HEK293 (cell line): Measurements from ENCODE around the gene TBC1D4.

Experiments used
- CTCF ChIA-PET: fragments of 350-600 bp; formaldehyde crosslinking; extraction: SDS; loops from one replicate; lab custom pipeline; 2021; ENCODE audit warnings: antibody characterized with exemption; lab: Yijun Ruan, JAX
- POLR2A ChIA-PET: fragments of 300-600 bp; formaldehyde crosslinking; extraction: SDS; loops from one replicate; lab custom pipeline; 2020; ENCODE audit warnings: antibody characterized with exemption, inconsistent platforms; lab: Yijun Ruan, JAX
- H3K27ac ChIP-seq: fragments of 200-500 bp; sonication (Bioruptor generic); 2 replicates; pipeline ENCODE4 v1.5.1; 2014; ENCODE audit warnings: low read depth, low read length, control low read depth, inconsistent platforms; ENCODE audit errors: extremely low read depth
- H3K36me3 ChIP-seq, 2 experiments: fragments of 200-500 bp in 1 of 2; sonication (Bioruptor generic) in 1 of 2; 1 replicate in 1 of 2; 2 replicates in 1 of 2; pipeline ENCODE4 v1.5.1; 2014 to 2017; ENCODE audit warnings: inconsistent platforms in 2 of 2, low read length in 2 of 2; ENCODE audit not compliant: control insufficient read depth in 2 of 2, insufficient read depth in 1 of 2
- H3K4me1 ChIP-seq: fragments of 200-500 bp; sonication (Bioruptor generic); 2 replicates; pipeline ENCODE4 v1.5.1; 2014; ENCODE audit warnings: mild to moderate bottlenecking, low read length, inconsistent platforms; ENCODE audit not compliant: control insufficient read depth, insufficient read depth
- H3K4me3 ChIP-seq: 2 replicates; pipeline ENCODE4 v1.5.1; 2011; ENCODE audit warnings: low read depth, mild to moderate bottlenecking, control low read depth, low read length, moderate library complexity
- H3K9me3 ChIP-seq: fragments of 200-500 bp; sonication (Bioruptor generic); 2 replicates; pipeline ENCODE4 v1.5.1; 2014; ENCODE audit warnings: low read depth, low read length, inconsistent platforms; ENCODE audit not compliant: control insufficient read depth, insufficient read depth
- BCL11B ChIP-seq: fragments of 450-650 bp; formaldehyde crosslinking; IDR thresholded peaks from 2 replicates; pipeline ENCODE4 v1.5.1; 2016; ENCODE audit warnings: low read depth, missing biosample characterization, missing genetic modification characterization
- FEZF1 ChIP-seq: fragments of 450-650 bp; formaldehyde crosslinking; IDR thresholded peaks from 2 replicates; pipeline ENCODE4 v1.5.1; 2016; ENCODE audit warnings: missing biosample characterization, missing genetic modification characterization
- OSR2 ChIP-seq: fragments of 450-650 bp; formaldehyde crosslinking; IDR thresholded peaks from 2 replicates; pipeline ENCODE4 v1.5.1; 2016; ENCODE audit warnings: missing biosample characterization, missing genetic modification characterization
- REPIN1 ChIP-seq: fragments of 450-650 bp; formaldehyde crosslinking; IDR thresholded peaks from 2 replicates; pipeline ENCODE4 v1.5.1; 2017; ENCODE audit warnings: missing biosample characterization, missing genetic modification characterization, low read depth
- ZNF473 ChIP-seq: fragments of 450-650 bp; formaldehyde crosslinking; IDR thresholded peaks from 2 replicates; pipeline ENCODE4 v1.5.1; 2017; ENCODE audit warnings: missing biosample characterization, missing genetic modification characterization
- ZNF626 ChIP-seq: fragments of 450-650 bp; sonication (Bioruptor Pico); formaldehyde crosslinking; IDR thresholded peaks from 2 replicates; pipeline ENCODE4 v1.5.1; 2018; ENCODE audit warnings: missing biosample characterization, missing genetic modification characterization, inconsistent platforms
- ZSCAN4 ChIP-seq: fragments of 450-650 bp; formaldehyde crosslinking; IDR thresholded peaks from 2 replicates; pipeline ENCODE4 v1.5.1; 2017; ENCODE audit warnings: missing biosample characterization, missing genetic modification characterization
- TF ChIP-seq, protein P1 (sequence below): fragments of 450-650 bp; formaldehyde crosslinking; IDR thresholded peaks from 2 replicates; pipeline ENCODE4 v1.5.1; 2017; ENCODE audit warnings: missing biosample characterization, missing genetic modification characterization
- TF ChIP-seq, protein P2 (sequence below): fragments of 450-650 bp; formaldehyde crosslinking; IDR thresholded peaks from 2 replicates; pipeline ENCODE4 v1.5.1; 2016; ENCODE audit warnings: missing biosample characterization, missing genetic modification characterization
- TF ChIP-seq, protein P3 (sequence below): fragments of 450-650 bp; formaldehyde crosslinking; IDR thresholded peaks from 2 replicates; pipeline ENCODE4 v1.5.1; 2016; ENCODE audit warnings: missing biosample characterization, missing genetic modification characterization, borderline replicate concordance
- TF ChIP-seq, protein P4 (sequence below): fragments of 450-650 bp; formaldehyde crosslinking; IDR thresholded peaks from 2 replicates; pipeline ENCODE4 v1.5.1; 2017; ENCODE audit warnings: missing biosample characterization, mild to moderate bottlenecking, missing genetic modification characterization, moderate library complexity

TBC1D4 gene

DNA sequence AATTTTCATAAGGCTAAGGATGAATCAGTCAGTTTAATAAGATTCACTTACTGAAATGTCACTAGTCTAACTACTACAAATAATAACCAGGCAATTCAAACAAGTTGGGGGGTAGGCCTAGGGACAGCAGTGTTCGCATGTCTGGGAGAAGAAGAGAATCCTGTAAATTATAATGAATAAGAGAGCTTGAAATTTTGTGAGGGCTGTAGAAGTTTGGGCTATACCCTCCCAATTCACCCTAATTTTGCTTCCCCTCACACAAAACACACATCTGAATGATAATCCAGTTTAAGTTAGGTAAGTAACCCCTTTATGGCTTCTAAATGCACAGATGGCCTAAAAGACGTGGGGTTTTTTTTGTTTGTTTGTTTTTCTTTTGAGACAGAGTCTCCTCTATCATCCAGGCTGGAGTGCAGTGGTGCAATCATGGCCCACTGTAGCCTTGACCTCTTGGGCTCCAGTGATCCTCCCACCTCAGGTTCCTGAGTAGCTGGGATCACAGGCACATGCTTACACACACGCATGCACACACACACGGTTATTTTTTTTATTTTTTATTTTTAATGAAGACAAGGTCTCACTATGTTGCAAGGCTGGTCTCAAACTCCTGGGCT, 69.9 kb downstream of the TBC1D4 start:
- ChIA-PET CTCF (interaction anchor here (0.6 kb wide), 1 partner anchor 67 kb away, joined by 4 read pairs; no protein-coding TSS in a partner anchor), POLR2A (no interaction called here)
- no peaks in the 10 kb centered on the region for H3K9me3 ChIP-seq
- H3K36me3 ChIP-seq, result no peaks in the 10 kb centered on the region
- H3K4me3 ChIP-seq, result no peak overlapping the region
- TF ChIP-seq OSR2 (tag by site-specific recombination) (no peak), FEZF1 (tag by site-specific recombination) (no peak), ZSCAN4 (tag by site-specific recombination) (no peak)
- TF ChIP-seq, protein P1, sequence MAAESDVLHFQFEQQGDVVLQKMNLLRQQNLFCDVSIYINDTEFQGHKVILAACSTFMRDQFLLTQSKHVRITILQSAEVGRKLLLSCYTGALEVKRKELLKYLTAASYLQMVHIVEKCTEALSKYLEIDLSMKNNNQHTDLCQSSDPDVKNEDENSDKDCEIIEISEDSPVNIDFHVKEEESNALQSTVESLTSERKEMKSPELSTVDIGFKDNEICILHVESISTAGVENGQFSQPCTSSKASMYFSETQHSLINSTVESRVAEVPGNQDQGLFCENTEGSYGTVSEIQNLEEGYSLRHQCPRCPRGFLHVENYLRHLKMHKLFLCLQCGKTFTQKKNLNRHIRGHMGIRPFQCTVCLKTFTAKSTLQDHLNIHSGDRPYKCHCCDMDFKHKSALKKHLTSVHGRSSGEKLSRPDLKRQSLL (tag by site-specific recombination), result peak; percentile 70; the same call in 1 of the 2 replicates
- no peak overlapping the region for H3K27ac ChIP-seq
- no peaks in the 10 kb centered on the region for H3K4me1 ChIP-seq

DNA sequence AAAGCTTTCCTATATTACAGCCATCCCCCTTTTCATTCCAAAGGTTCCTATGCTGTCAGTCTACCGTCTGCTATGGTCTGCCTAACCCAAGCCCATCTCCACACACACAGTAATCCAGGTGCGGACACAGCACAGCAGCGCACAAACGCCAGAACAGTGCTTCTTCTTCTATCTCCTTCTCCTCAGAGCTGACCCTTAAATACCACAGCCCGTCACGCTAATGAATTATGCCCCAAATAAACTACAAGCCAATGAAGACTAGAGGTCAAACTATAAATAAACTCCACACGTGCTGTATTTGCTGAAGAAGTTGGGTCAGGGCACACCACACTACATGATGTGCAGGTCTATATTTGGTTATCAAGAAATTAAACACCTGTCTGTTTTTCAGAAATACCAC, 71.8 kb downstream of the TBC1D4 start:
- CTCF ChIA-PET, result no interaction called here

More for the DNA sequence above, 71.8 kb downstream of the TBC1D4 start:
- Histone ChIP-seq H3K9me3 (no peaks in the 10 kb centered on the region), H3K27ac (no peak overlapping the region), H3K36me3 (no peaks in the 10 kb centered on the region), H3K4me3 (no peak overlapping the region), H3K4me1 (no peaks in the 10 kb centered on the region)
- POLR2A ChIA-PET, result no interaction called here
- TF ChIP-seq BCL11B (tag by site-specific recombination) (no peak), ZNF473 (no peak), ZNF626 (no peak), REPIN1 (tag by site-specific recombination) (no peak)
- TF ChIP-seq, protein P2, sequence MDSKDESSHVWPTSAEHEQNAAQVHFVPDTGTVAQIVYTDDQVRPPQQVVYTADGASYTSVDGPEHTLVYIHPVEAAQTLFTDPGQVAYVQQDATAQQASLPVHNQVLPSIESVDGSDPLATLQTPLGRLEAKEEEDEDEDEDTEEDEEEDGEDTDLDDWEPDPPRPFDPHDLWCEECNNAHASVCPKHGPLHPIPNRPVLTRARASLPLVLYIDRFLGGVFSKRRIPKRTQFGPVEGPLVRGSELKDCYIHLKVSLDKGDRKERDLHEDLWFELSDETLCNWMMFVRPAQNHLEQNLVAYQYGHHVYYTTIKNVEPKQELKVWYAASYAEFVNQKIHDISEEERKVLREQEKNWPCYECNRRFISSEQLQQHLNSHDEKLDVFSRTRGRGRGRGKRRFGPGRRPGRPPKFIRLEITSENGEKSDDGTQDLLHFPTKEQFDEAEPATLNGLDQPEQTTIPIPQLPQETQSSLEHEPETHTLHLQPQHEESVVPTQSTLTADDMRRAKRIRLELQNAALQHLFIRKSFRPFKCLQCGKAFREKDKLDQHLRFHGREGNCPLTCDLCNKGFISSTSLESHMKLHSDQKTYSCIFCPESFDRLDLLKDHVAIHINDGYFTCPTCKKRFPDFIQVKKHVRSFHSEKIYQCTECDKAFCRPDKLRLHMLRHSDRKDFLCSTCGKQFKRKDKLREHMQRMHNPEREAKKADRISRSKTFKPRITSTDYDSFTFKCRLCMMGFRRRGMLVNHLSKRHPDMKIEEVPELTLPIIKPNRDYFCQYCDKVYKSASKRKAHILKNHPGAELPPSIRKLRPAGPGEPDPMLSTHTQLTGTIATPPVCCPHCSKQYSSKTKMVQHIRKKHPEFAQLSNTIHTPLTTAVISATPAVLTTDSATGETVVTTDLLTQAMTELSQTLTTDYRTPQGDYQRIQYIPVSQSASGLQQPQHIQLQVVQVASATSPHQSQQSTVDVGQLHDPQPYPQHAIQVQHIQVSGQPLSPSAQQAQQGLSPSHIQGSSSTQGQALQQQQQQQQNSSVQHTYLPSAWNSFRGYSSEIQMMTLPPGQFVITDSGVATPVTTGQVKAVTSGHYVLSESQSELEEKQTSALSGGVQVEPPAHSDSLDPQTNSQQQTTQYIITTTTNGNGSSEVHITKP (tag by site-specific recombination), result no peak
- TF ChIP-seq, protein P3, sequence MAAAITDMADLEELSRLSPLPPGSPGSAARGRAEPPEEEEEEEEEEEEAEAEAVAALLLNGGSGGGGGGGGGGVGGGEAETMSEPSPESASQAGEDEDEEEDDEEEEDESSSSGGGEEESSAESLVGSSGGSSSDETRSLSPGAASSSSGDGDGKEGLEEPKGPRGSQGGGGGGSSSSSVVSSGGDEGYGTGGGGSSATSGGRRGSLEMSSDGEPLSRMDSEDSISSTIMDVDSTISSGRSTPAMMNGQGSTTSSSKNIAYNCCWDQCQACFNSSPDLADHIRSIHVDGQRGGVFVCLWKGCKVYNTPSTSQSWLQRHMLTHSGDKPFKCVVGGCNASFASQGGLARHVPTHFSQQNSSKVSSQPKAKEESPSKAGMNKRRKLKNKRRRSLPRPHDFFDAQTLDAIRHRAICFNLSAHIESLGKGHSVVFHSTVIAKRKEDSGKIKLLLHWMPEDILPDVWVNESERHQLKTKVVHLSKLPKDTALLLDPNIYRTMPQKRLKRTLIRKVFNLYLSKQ, result no peak
- TF ChIP-seq, protein P4, sequence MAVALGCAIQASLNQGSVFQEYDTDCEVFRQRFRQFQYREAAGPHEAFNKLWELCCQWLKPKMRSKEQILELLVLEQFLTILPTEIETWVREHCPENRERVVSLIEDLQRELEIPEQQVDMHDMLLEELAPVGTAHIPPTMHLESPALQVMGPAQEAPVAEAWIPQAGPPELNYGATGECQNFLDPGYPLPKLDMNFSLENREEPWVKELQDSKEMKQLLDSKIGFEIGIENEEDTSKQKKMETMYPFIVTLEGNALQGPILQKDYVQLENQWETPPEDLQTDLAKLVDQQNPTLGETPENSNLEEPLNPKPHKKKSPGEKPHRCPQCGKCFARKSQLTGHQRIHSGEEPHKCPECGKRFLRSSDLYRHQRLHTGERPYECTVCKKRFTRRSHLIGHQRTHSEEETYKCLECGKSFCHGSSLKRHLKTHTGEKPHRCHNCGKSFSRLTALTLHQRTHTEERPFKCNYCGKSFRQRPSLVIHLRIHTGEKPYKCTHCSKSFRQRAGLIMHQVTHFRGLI, result peak; percentile 51; the same call in 1 of the 2 replicates
